T-helper 1 cell treated with Interleukin-12 subunit alpha and Interleukin-12 subunit beta and Interleukin-4 antibody, amounts not matched to agents 30 μg/mL and 1 μg/mL, for 36 hours (primary cell): Measurements from ENCODE around the gene PRKN.

Source experiments
- H3K27ac Mint-ChIP-seq: one replicate; pipeline ENCODE4 v1.8.0; 2021; ENCODE audit warnings: mild to moderate bottlenecking, mixed read lengths
- H3K27me3 Mint-ChIP-seq: one replicate; pipeline ENCODE4 v1.8.0; 2021; ENCODE audit warnings: low read depth, mixed read lengths
- H3K36me3 Mint-ChIP-seq: one replicate; pipeline ENCODE4 v1.8.0; 2021; ENCODE audit warnings: low read depth, mixed read lengths
- H3K4me1 Mint-ChIP-seq: one replicate; pipeline ENCODE4 v1.8.0; 2021; ENCODE audit warnings: low read depth, mixed read lengths
- H3K4me3 Mint-ChIP-seq: one replicate; pipeline ENCODE4 v1.8.0; 2021; ENCODE audit warnings: mild to moderate bottlenecking, moderate library complexity, mixed read lengths
- H3K9me3 Mint-ChIP-seq: one replicate; pipeline ENCODE4 v1.8.0; 2021; ENCODE audit warnings: mixed read lengths

Gene PRKN

GRCh38 chr6:161435748-161436070, 1291.9 kb downstream of the PRKN start:
- Mint-ChIP-seq H3K27ac (no peak overlapping the region), H3K27me3 (peaks cover 4% of the 10 kb centered on the region), H3K36me3 (no peaks in the 10 kb centered on the region), H3K9me3 (no peaks in the 10 kb centered on the region), H3K4me1 (no peaks in the 10 kb centered on the region), H3K4me3 (no peak overlapping the region)

- H3K4me1 Mint-ChIP-seq: no peaks in the 10 kb centered on the region
- H3K36me3 Mint-ChIP-seq: no peaks in the 10 kb centered on the region
- H3K27me3 Mint-ChIP-seq: peaks cover 4% of the 10 kb centered on the region
- no peak overlapping the region for H3K27ac Mint-ChIP-seq
- H3K4me3 Mint-ChIP-seq: no peak overlapping the region
- H3K9me3 Mint-ChIP-seq: no peaks in the 10 kb centered on the region
These were observed 1292.4 kb downstream of the PRKN start for GRCh38 chr6:161434921-161435747.

DNA sequence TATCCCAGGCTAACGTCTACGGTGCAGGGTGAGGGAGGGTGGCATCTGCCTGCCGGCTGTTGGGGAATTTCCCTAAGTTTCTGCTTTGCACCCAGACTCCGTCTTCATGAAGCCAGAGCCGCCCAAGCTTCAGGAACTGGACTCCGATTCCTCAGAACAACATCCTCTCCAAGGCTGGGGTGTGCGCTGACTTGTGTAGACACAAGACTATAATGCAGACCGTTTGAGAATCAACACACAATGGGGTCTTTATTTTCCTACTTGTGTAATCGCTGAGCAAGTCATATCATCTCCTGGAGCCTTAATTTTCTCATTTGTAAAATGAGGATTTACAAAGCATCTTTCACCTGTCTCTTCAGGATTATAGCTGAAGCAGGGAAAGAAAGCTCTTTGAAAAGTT, 1293.2 kb downstream of the PRKN start:
- Mint-ChIP-seq H3K27me3 (peaks cover 4% of the 10 kb centered on the region), H3K9me3 (peaks cover under 1% of the 10 kb centered on the region), H3K27ac (no peak overlapping the region), H3K4me1 (no peaks in the 10 kb centered on the region), H3K36me3 (no peaks in the 10 kb centered on the region), H3K4me3 (no peak overlapping the region)

DNA sequence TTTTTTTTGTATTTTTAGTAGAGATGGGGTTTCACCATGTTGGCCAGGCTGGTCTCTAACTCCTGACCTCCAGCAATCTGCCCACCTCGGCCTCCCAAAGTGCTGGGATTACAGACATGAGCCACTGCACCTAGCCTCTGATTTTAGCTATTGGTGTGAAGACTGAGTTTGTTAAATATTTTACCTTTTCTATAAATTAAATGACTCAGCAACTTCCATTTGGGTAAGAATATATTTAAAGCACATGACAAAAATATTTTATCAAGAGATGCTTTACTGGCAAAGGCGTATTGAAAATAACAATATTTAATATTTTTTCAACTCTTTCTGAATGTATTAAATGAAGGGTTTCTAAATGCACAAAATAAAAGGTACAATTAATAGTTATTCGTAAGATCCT, 1295.0 kb downstream of the PRKN start:
- Mint-ChIP-seq H3K36me3 (no peaks in the 10 kb centered on the region), H3K27ac (no peak overlapping the region), H3K4me1 (no peaks in the 10 kb centered on the region), H3K9me3 (peaks cover 4% of the 10 kb centered on the region), H3K4me3 (no peak overlapping the region), H3K27me3 (peaks cover 4% of the 10 kb centered on the region)

GRCh38 chr6:161429921-161430490, 1297.6 kb downstream of the PRKN start:
- no peaks in the 10 kb centered on the region for H3K4me1 Mint-ChIP-seq
- H3K9me3 Mint-ChIP-seq: peaks cover 4% of the 10 kb centered on the region
- H3K27ac Mint-ChIP-seq: no peak overlapping the region
- peaks cover 2% of the 10 kb centered on the region for H3K27me3 Mint-ChIP-seq
- no peaks in the 10 kb centered on the region for H3K36me3 Mint-ChIP-seq
- no peak overlapping the region for H3K4me3 Mint-ChIP-seq

DNA sequence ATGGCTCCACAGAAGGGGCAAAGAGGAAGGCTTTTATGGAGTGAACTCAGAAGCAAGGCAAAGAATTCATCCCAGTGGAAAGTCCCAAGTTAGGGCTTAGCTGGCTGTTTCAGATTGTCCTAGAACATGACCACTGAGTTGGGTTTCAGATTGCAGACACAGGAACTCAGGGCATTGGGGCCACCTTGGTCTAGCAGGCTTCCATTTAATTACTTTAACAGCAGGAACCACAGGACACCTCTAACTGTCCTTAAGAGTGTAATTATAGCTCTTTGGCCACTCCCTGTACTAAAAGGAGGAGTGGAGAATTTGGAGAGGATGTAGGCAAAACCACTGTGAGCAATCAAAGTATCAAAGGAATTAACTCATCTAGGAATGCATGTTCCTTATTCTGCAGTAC, 1303.1 kb downstream of the PRKN start:
- Mint-ChIP-seq H3K9me3 (peaks cover 4% of the 10 kb centered on the region), H3K27ac (no peak overlapping the region), H3K36me3 (no peaks in the 10 kb centered on the region), H3K4me3 (no peak overlapping the region), H3K4me1 (no peaks in the 10 kb centered on the region), H3K27me3 (peaks cover 7% of the 10 kb centered on the region)

DNA sequence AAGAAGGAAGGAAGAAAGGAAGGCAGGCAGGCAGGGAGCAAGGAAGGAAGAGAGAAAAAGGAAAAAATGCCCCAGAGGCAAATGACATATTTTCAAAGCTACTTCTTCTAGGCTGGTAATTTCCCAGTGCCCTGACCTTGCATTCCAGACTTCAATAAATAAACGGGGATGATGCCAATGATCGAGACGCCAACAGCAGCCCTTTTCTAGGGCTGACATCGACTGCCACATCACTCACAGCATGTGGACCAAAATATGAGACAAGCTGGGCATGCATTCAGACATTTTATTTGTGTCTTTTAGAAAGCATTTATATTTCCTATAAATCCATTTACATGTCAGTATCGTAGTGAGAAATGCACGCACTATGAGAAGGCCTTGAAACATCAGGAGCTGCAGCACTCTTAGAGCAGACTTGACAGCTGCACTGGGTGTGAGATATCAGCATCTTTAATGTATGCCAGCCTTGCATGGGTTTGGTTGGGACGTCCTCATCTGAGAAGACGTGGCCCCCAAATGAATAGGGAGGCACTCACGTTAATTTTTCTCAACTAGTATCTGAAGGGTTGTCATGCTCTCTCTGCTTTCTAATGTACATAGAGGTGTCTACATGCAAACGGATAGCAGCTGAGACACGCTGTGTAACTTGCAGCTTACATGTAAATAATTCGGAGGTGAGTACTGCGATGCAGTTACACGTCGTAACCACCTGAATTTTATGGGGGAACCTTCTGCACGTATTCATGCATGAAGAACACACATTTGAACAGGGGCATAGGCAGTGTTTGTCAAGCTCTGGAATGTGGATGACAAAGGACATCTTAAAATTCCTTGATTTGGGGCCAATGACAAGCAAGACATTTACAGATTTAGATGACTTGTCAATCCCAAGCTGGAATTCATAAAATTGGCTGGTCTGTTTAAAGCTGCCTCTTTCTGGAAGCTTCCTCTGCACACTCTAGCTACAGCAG, 1304.6 kb downstream of the PRKN start:
- Mint-ChIP-seq H3K9me3 (no peaks in the 10 kb centered on the region), H3K27me3 (peaks cover 7% of the 10 kb centered on the region), H3K4me3 (no peak overlapping the region), H3K36me3 (no peaks in the 10 kb centered on the region), H3K4me1 (no peaks in the 10 kb centered on the region), H3K27ac (no peak overlapping the region)

DNA sequence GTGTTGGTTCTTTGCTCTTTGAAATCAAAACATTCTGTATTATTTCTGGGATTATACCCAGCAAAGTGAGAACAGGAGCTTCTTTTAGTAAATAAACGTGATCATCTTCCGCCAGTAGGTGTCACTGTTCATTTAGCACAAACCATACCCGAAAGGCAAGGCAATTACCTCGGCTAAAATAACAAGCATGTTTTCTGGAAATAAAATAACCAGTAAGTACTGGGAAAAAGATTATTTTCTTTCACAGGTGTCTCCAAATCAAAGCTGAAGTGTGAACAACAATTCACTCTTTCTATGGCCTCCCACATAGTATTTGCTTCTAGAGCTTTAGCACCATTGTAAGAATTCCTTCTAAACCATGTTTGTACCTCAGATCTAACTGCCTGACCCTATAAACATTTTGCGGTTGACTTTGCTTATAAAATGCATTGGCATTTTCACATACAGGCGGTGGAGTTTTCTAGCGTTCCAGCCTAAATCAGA, 1309.1 kb downstream of the PRKN start:
- Mint-ChIP-seq H3K9me3 (no peaks in the 10 kb centered on the region), H3K4me1 (no peaks in the 10 kb centered on the region), H3K4me3 (no peak overlapping the region), H3K27me3 (peaks cover 7% of the 10 kb centered on the region), H3K27ac (no peak overlapping the region), H3K36me3 (no peaks in the 10 kb centered on the region)

- no peaks in the 10 kb centered on the region for H3K4me1 Mint-ChIP-seq
These were observed 1309.7 kb downstream of the PRKN start for GRCh38 chr6:161417717-161418462.

DNA sequence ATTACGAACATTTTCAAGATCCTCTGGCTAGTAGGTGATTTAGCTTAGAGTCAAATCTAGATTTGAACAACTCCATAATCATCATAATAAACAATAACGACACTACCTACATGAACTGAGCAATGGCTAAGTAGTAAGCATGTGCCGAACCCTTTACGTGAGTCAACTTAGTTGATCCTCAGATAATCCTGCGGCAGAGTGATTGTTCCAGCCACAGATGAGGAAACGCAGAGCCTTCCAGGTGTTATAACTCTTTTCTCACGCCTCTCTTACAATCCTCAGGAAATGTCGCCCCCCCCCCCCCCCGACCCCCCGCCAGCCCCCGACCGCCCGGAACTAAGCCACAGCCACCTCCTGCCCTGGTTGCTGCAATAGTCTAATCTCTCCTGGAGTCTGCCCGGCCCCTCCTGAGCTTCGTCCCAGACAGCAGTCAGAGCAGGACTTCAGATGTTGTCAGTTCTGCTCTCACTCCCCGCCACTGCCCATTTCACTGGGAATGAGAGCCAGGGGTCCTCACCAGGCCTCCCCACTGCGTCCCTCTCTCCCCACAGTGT, 1312.2 kb downstream of the PRKN start:
- H3K36me3 Mint-ChIP-seq: no peaks in the 10 kb centered on the region
- H3K27me3 Mint-ChIP-seq: no peaks in the 10 kb centered on the region
- no peak overlapping the region for H3K4me3 Mint-ChIP-seq
- H3K4me1 Mint-ChIP-seq: no peaks in the 10 kb centered on the region
- H3K27ac Mint-ChIP-seq: no peak overlapping the region
- no peaks in the 10 kb centered on the region for H3K9me3 Mint-ChIP-seq

More at GRCh38 chr6:161417717-161418462, 1309.7 kb downstream of the PRKN start:
- H3K27me3 Mint-ChIP-seq: peaks cover 7% of the 10 kb centered on the region
- H3K4me3 Mint-ChIP-seq: no peak overlapping the region
- H3K9me3 Mint-ChIP-seq: no peaks in the 10 kb centered on the region
- no peak overlapping the region for H3K27ac Mint-ChIP-seq
- no peaks in the 10 kb centered on the region for H3K36me3 Mint-ChIP-seq

- Mint-ChIP-seq H3K27me3 (no peaks in the 10 kb centered on the region), H3K4me3 (no peak overlapping the region), H3K4me1 (no peaks in the 10 kb centered on the region), H3K27ac (no peak overlapping the region), H3K36me3 (no peaks in the 10 kb centered on the region), H3K9me3 (no peaks in the 10 kb centered on the region)
These were observed 1312.9 kb downstream of the PRKN start for GRCh38 chr6:161414707-161415106.

DNA sequence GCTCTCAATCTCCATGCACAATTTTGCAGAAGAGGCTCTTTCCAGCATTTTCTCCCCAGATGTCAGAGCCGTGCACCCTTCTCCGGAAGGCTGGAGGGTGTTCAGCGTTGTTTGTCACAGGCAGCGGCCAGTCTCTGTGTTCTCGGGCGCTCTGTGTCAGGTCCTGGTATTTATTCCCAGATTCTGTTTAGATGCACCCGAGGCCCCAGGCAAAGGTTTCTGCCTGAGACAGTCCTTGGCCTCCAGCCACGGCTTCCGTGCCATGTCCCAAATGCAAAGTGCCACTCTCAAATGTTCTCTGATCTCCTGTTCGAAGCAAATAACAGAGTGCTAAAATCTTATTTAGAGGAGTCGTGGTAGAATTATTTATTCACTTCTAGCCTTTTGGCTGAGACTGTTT, 1313.4 kb downstream of the PRKN start:
- H3K27me3 Mint-ChIP-seq: no peaks in the 10 kb centered on the region
- H3K4me1 Mint-ChIP-seq: no peaks in the 10 kb centered on the region
- no peaks in the 10 kb centered on the region for H3K9me3 Mint-ChIP-seq
- no peak overlapping the region for H3K4me3 Mint-ChIP-seq
- no peaks in the 10 kb centered on the region for H3K36me3 Mint-ChIP-seq
- no peak overlapping the region for H3K27ac Mint-ChIP-seq

DNA sequence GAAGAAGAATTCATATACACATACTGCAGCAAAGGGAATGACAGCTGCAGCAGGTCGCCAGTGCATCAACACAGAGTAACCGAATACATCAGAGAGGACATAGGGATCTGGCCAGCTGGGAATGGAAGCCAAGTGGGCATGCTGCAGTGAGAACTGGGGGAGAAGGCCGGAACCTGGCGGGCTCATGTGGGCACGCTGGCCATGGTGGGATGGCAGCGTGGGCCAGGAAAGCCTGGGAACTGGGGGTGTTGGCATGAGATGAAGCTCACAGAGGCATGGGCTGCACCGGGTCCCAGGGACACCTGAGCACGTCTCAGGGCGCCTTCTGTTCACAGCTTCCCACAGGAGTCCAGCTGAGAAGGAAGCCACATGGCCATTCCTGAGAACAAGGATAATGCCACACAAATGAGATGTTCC, 1314.2 kb downstream of the PRKN start:
- H3K27me3 Mint-ChIP-seq: no peaks in the 10 kb centered on the region
- H3K36me3 Mint-ChIP-seq: no peaks in the 10 kb centered on the region
- no peak overlapping the region for H3K4me3 Mint-ChIP-seq
- no peaks in the 10 kb centered on the region for H3K4me1 Mint-ChIP-seq
- H3K27ac Mint-ChIP-seq: no peak overlapping the region
- H3K9me3 Mint-ChIP-seq: no peaks in the 10 kb centered on the region

DNA sequence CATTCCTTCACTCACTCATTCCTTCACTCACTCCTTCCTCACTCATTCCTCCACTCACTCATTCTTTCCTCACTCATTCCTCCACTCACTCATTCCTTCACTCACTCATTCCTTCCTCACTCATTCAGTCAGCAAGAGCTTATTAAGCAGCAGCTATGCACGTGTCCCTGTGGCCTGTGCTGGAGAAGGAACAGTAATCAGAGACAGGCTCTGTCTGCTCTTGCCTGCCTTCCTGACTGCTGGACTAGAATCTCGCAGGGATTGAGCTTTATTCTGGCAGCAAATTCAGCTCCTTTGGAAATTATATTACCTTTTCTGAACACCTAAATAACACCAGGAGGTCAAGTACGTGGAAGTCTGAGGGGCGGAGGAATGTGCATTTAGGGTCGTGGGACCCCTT, 1314.8 kb downstream of the PRKN start:
- no peak overlapping the region for H3K4me3 Mint-ChIP-seq
- no peak overlapping the region for H3K27ac Mint-ChIP-seq
- H3K27me3 Mint-ChIP-seq: no peaks in the 10 kb centered on the region
- H3K4me1 Mint-ChIP-seq: no peaks in the 10 kb centered on the region
- no peaks in the 10 kb centered on the region for H3K36me3 Mint-ChIP-seq
- no peaks in the 10 kb centered on the region for H3K9me3 Mint-ChIP-seq
